Liver (tissue), 9 donors: ENCODE data around the gene IFNG. TPM values are rescaled to one million over a fixed set of nuclear protein-coding genes. Genes with fewer than 3 reads are reported as not detected.

Source experiments
- DNase-seq: peaks from one replicate; pipeline ENCODE4 v3.0.0-alpha.2; 2017; ENCODE audit warnings: low spot score
- H3K27ac ChIP-seq, 2 donors: one replicate each; pipeline ENCODE4 v1.7.0; 2013; ENCODE audit warnings: inconsistent platforms in 2 of 2, low read length in 2 of 2, control low read depth in 1 of 2, low read depth in 1 of 2, mild to moderate bottlenecking in 1 of 2
- H3K27me3 ChIP-seq, 4 donors: one replicate each; pipeline versions ENCODE4 v1.6.1 to v1.7.0; 2013; ENCODE audit warnings: low read length in 3 of 4, inconsistent platforms in 1 of 4, mild to moderate bottlenecking in 1 of 4, moderate library complexity in 1 of 4; ENCODE audit not compliant: control insufficient read depth in 4 of 4, insufficient read depth in 4 of 4
- H3K36me3 ChIP-seq, 4 donors: one replicate each; pipeline versions ENCODE4 v1.6.1 to v1.7.0; 2013; ENCODE audit warnings: low read length in 3 of 4, mild to moderate bottlenecking in 3 of 4, low read depth in 1 of 4, moderate library complexity in 1 of 4; ENCODE audit not compliant: control insufficient read depth in 4 of 4, insufficient read depth in 3 of 4
- H3K4me1 ChIP-seq, 4 donors: one replicate each; pipeline versions ENCODE4 v1.6.1 to v1.7.0; 2013; ENCODE audit warnings: low read length in 3 of 4, mild to moderate bottlenecking in 3 of 4, moderate library complexity in 1 of 4; ENCODE audit not compliant: control insufficient read depth in 4 of 4, insufficient read depth in 4 of 4
- H3K4me3 ChIP-seq, 3 donors: one replicate each; pipeline versions ENCODE4 v1.6.1 to v1.7.0; 2013; ENCODE audit warnings: low read length in 3 of 3, control low read depth in 1 of 3, low read depth in 1 of 3, mild to moderate bottlenecking in 1 of 3
- H3K9ac ChIP-seq, 2 donors: one replicate each; pipeline ENCODE4 v1.7.0; 2013; ENCODE audit warnings: low read length in 2 of 2, mild to moderate bottlenecking in 2 of 2, moderate library complexity in 2 of 2, control low read depth in 1 of 2, low read depth in 1 of 2
- H3K9me3 ChIP-seq, 4 donors: one replicate each; pipeline versions ENCODE4 v1.6.1 to v1.7.0; 2013; ENCODE audit warnings: low read length in 3 of 4; ENCODE audit not compliant: control insufficient read depth in 4 of 4
- EGR1 ChIP-seq, 2 donors: IDR thresholded peaks; 2 replicates each; pipeline ENCODE4 v1.6.1; 2016 to 2018; ENCODE audit warnings: antibody characterized with exemption in 2 of 2, low read depth in 2 of 2
- FOXA1 ChIP-seq: IDR thresholded peaks from 2 replicates; pipeline ENCODE4 v1.6.1; 2016; ENCODE audit warnings: antibody characterized with exemption
- FOXA2 ChIP-seq: IDR thresholded peaks from 2 replicates; pipeline ENCODE4 v1.6.1; 2016; ENCODE audit warnings: antibody characterized with exemption
- GABPA ChIP-seq, 2 donors: IDR thresholded peaks in 1 of 2; conservative IDR thresholded peaks in 1 of 2; 2 replicates each; pipeline ENCODE4 v1.6.1; 2016; ENCODE audit warnings: antibody characterized with exemption in 2 of 2, mild to moderate bottlenecking in 1 of 2, moderate library complexity in 1 of 2
- HNF4A ChIP-seq, 2 donors: conservative IDR thresholded peaks; 2 replicates each; pipeline ENCODE4 v1.6.1; 2016; ENCODE audit warnings: antibody characterized with exemption in 2 of 2, mild to moderate bottlenecking in 2 of 2
- JUND ChIP-seq, 2 donors: IDR thresholded peaks; 2 replicates each; pipeline ENCODE4 v1.6.1; 2016; ENCODE audit warnings: antibody characterized with exemption in 2 of 2
- NR2F2 ChIP-seq: IDR thresholded peaks from 2 replicates; pipeline ENCODE4 v1.6.1; 2016; ENCODE audit warnings: antibody characterized with exemption
- RAD21 ChIP-seq, 2 donors: IDR thresholded peaks; 2 replicates each; pipeline ENCODE4 v1.6.1; 2016; ENCODE audit warnings: antibody characterized with exemption in 2 of 2, mild to moderate bottlenecking in 2 of 2
- RXRA ChIP-seq, 2 donors: IDR thresholded peaks; 2 replicates each; pipeline ENCODE4 v1.6.1; 2017 to 2018; ENCODE audit warnings: antibody characterized with exemption in 2 of 2, mild to moderate bottlenecking in 1 of 2
- SP1 ChIP-seq: IDR thresholded peaks from 2 replicates; pipeline ENCODE4 v1.6.1; 2018; ENCODE audit warnings: antibody characterized with exemption, mild to moderate bottlenecking
- TAF1 ChIP-seq: conservative IDR thresholded peaks from 2 replicates; pipeline ENCODE4 v1.6.1; 2016; ENCODE audit warnings: antibody characterized with exemption, mild to moderate bottlenecking
- WGBS: extraction: QIAGEN DNeasy Blood & Tissue Kit; methylation state at CpG from one replicate; pipeline ENCODE4 v1.1.7; 2013; 5-methylcytosine and 5-hydroxymethylcytosine counted together
- polyA plus RNA-seq, 2 donors: library from polyadenylated mRNA; stranded (reverse) in 1 of 2; unstranded in 1 of 2; fragments of 200-250 nt in 1 of 2; fragments of >200 nt in 1 of 2; fragmentation: Nextera tagmentation in 1 of 2; extraction: Ambion mirVana in 1 of 2; gene quantifications; one replicate each; pipeline versions ENCODE4 v1.2.1 to v1.2.3, GENCODE V29; 2013 to 2015
- total RNA-seq, 2 donors: library from RNA; depleted of rRNA; stranded (reverse); fragments of >200 nt; gene quantifications; one replicate each; pipeline ENCODE4 v1.2.3, GENCODE V29; 2014
- TF ChIP-seq, protein P1 (sequence below): IDR thresholded peaks from 2 replicates; pipeline ENCODE4 v1.6.1; 2016; ENCODE audit warnings: antibody characterized with exemption
- TF ChIP-seq, protein P2 (sequence below): IDR thresholded peaks from 2 replicates; pipeline ENCODE4 v1.6.1; 2016; ENCODE audit warnings: antibody characterized with exemption, mild to moderate bottlenecking
- TF ChIP-seq, protein P3 (sequence below): IDR thresholded peaks from 2 replicates; pipeline ENCODE4 v1.6.1; 2016; ENCODE audit warnings: antibody characterized with exemption
- TF ChIP-seq, protein P4 (sequence below): fragments of 150-350 bp; IDR thresholded peaks from 2 replicates; pipeline ENCODE4 v1.5.1; 2017; ENCODE audit warnings: improper control_type of control experiment, low read depth, low read length; ENCODE audit not compliant: missing input control
- donor health status: healthy.
- donor health status: healthy.
- donor health status: healthy.
- donor health status: healthy.
- donor health status: healthy.

IFNG gene
- total and polyA plus RNA-seq, 4 donors: 0.08 TPM; not detected in 3

DNA sequence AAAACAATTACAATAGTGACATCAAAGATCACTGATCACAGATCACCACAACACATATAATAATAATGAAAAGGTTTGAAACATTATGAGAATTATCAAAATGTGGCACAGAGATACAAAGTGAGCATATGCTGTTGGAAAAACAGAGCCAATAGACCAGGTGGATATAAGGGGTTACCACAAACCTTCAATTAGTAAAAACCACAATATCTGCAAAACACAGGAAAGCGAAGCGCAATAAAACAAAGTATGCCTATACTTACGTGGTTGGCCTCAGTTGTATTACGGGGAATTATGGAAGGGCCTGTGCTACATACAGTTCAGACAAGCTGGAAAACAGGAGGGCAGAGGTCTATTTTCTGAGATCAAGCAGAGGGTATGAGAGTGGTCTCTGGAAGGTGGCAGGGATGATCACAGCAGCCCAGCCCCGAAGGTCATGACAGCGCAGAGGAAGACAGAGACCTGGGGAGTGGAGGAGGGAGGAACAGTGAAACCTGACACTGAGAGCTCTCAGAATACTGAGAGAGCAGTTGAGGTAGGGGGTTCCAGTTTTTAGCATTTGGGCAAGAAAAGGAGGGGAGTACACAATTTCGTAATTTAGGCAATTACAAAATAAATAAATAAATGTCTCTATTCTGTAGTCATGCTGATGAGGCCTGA is 41.3 kb downstream of the IFNG start (continued):
- TF ChIP-seq, protein P1, sequence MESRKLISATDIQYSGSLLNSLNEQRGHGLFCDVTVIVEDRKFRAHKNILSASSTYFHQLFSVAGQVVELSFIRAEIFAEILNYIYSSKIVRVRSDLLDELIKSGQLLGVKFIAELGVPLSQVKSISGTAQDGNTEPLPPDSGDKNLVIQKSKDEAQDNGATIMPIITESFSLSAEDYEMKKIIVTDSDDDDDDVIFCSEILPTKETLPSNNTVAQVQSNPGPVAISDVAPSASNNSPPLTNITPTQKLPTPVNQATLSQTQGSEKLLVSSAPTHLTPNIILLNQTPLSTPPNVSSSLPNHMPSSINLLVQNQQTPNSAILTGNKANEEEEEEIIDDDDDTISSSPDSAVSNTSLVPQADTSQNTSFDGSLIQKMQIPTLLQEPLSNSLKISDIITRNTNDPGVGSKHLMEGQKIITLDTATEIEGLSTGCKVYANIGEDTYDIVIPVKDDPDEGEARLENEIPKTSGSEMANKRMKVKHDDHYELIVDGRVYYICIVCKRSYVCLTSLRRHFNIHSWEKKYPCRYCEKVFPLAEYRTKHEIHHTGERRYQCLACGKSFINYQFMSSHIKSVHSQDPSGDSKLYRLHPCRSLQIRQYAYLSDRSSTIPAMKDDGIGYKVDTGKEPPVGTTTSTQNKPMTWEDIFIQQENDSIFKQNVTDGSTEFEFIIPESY: no peak
- no peak for TF ChIP-seq HNF4A (conservative IDR thresholded peaks at IDR 0.05)
- TF ChIP-seq FOXA2: no peak
- no peak for TF ChIP-seq FOXA1

DNA sequence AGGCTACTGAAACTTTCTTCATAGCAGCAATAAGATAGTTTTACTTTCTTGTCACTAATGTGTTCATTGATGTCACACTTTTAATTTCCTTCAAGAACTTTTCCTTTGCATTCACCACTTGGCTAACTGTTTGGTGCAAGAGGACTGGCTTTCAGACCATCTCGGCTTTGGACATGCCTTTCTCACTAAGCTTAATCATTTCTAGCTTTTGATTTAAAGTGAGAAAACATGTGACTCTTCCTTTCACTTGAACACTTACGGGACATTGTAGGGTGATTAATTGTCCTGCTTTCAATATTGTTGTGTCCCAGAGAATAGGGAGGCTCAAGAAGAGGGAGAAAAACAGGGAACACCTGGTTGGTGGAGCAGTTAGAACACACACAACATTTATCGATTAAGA is 41.9 kb downstream of the IFNG start:
- DNase-seq: no peak
- TF ChIP-seq FOXA1 (no peak), JUND (IDR thresholded peaks at IDR 0.05) (no peak), SP1 (no peak), TAF1 (no peak), NR2F2 (no peak), RXRA (IDR thresholded peaks at IDR 0.05) (no peak), EGR1 (IDR thresholded peaks at IDR 0.05; ENCODE audit: low read depth in 2 of 2) (no peak), RAD21 (IDR thresholded peaks at IDR 0.05) (no peak), GABPA (IDR thresholded peaks at IDR 0.05 in 1 of 2, conservative IDR thresholded peaks at IDR 0.05 in 1 of 2) (no peak), HNF4A (conservative IDR thresholded peaks at IDR 0.05) (no peak), FOXA2 (no peak)
- TF ChIP-seq, protein P2, sequence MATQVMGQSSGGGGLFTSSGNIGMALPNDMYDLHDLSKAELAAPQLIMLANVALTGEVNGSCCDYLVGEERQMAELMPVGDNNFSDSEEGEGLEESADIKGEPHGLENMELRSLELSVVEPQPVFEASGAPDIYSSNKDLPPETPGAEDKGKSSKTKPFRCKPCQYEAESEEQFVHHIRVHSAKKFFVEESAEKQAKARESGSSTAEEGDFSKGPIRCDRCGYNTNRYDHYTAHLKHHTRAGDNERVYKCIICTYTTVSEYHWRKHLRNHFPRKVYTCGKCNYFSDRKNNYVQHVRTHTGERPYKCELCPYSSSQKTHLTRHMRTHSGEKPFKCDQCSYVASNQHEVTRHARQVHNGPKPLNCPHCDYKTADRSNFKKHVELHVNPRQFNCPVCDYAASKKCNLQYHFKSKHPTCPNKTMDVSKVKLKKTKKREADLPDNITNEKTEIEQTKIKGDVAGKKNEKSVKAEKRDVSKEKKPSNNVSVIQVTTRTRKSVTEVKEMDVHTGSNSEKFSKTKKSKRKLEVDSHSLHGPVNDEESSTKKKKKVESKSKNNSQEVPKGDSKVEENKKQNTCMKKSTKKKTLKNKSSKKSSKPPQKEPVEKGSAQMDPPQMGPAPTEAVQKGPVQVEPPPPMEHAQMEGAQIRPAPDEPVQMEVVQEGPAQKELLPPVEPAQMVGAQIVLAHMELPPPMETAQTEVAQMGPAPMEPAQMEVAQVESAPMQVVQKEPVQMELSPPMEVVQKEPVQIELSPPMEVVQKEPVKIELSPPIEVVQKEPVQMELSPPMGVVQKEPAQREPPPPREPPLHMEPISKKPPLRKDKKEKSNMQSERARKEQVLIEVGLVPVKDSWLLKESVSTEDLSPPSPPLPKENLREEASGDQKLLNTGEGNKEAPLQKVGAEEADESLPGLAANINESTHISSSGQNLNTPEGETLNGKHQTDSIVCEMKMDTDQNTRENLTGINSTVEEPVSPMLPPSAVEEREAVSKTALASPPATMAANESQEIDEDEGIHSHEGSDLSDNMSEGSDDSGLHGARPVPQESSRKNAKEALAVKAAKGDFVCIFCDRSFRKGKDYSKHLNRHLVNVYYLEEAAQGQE: no peak
- TF ChIP-seq, protein P3, sequence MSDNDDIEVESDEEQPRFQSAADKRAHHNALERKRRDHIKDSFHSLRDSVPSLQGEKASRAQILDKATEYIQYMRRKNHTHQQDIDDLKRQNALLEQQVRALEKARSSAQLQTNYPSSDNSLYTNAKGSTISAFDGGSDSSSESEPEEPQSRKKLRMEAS: no peak
- TF ChIP-seq, protein P4, sequence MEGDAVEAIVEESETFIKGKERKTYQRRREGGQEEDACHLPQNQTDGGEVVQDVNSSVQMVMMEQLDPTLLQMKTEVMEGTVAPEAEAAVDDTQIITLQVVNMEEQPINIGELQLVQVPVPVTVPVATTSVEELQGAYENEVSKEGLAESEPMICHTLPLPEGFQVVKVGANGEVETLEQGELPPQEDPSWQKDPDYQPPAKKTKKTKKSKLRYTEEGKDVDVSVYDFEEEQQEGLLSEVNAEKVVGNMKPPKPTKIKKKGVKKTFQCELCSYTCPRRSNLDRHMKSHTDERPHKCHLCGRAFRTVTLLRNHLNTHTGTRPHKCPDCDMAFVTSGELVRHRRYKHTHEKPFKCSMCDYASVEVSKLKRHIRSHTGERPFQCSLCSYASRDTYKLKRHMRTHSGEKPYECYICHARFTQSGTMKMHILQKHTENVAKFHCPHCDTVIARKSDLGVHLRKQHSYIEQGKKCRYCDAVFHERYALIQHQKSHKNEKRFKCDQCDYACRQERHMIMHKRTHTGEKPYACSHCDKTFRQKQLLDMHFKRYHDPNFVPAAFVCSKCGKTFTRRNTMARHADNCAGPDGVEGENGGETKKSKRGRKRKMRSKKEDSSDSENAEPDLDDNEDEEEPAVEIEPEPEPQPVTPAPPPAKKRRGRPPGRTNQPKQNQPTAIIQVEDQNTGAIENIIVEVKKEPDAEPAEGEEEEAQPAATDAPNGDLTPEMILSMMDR: no peak
- H3K4me1 ChIP-seq: no peaks in the 10 kb centered on the region
- peaks cover 0 to 3% (median 0%) of the 10 kb centered on the region in 4 donors for H3K9me3 ChIP-seq
- H3K36me3 ChIP-seq: no peaks in the 10 kb centered on the region
- WGBS: 66% methylated on average over 3 of the region's 3 CpGs
- H3K27ac ChIP-seq: no peak overlapping the region
- H3K27me3 ChIP-seq: peaks cover 0 to 3% (median 0%) of the 10 kb centered on the region in 4 donors
- H3K4me3 ChIP-seq: no peak overlapping the region
- H3K9ac ChIP-seq: no peak overlapping the region
